Neural progenitor cell (in vitro differentiated cells): ENCODE data around the gene PPHLN1.

ENCODE experiments used
- EZH2 ChIP-seq: fragments of 200-600 bp; sonication (generic); IDR thresholded peaks from 2 replicates; pipeline ENCODE4 v1.6.1; 2017; ENCODE audit warnings: antibody characterized with exemption, mild to moderate bottlenecking, moderate library complexity
- TF ChIP-seq, protein P1 (sequence below): fragments of 200-600 bp; sonication (generic); IDR thresholded peaks from 2 replicates; pipeline ENCODE4 v1.5.1; 2017; ENCODE audit warnings: antibody characterized with exemption, mild to moderate bottlenecking

DNA sequence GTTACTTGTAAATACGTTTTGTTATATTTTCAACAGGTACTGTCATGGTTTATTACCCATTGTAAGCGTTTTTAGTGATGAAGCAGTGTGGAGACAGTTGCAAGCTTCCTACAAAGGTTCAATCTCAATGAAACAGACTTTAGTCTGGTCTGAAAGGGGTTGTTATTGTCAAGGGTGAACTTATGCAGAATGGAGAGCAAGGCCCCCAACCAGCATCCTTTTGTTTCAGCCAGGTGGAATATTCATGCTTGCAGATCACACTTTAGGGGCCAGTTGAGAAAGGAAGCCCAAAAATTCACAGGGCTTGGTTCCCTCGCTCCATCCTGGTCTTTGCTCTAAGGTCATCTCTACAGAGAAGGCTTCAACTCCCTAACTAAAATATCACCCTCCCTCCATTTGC, 159.9 kb downstream of the PPHLN1 start:
- TF ChIP-seq, protein P1, sequence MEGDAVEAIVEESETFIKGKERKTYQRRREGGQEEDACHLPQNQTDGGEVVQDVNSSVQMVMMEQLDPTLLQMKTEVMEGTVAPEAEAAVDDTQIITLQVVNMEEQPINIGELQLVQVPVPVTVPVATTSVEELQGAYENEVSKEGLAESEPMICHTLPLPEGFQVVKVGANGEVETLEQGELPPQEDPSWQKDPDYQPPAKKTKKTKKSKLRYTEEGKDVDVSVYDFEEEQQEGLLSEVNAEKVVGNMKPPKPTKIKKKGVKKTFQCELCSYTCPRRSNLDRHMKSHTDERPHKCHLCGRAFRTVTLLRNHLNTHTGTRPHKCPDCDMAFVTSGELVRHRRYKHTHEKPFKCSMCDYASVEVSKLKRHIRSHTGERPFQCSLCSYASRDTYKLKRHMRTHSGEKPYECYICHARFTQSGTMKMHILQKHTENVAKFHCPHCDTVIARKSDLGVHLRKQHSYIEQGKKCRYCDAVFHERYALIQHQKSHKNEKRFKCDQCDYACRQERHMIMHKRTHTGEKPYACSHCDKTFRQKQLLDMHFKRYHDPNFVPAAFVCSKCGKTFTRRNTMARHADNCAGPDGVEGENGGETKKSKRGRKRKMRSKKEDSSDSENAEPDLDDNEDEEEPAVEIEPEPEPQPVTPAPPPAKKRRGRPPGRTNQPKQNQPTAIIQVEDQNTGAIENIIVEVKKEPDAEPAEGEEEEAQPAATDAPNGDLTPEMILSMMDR, result no peak
- no peak for TF ChIP-seq EZH2
